HCT116 (cell line): ENCODE measurements around the gene MAGEC1. TPM values are rescaled to one million over a fixed set of nuclear protein-coding genes. Genes with fewer than 3 reads are reported as not detected.

Experiments
- ATAC-seq: fragments of 200-7000 bp; cut with Tn5 transposase; 2 replicates; pipeline ENCODE4 v1.9.1; 2020; ENCODE audit warnings: mild to moderate bottlenecking, moderate library complexity
- BruUV-seq: library from RNA; stranded (reverse); fragments of 400-500 nt; replicated peaks from 2 replicates; lab custom pipeline; 2021; lab: Mats Ljungman, UMichigan
- CTCF ChIA-PET: fragments of 300-600 bp; sonication (Branson Sonifier 250); formaldehyde crosslinking; loops from one replicate; lab custom pipeline; 2021; ENCODE audit warnings: antibody characterized with exemption; lab: Charles Lee
- POLR2A ChIA-PET: fragments of 300-600, 350-600 bp; sonication (Branson Sonifier 250); formaldehyde crosslinking; loops from one replicate; lab custom pipeline; 2021; ENCODE audit warnings: antibody characterized with exemption; lab: Charles Lee
- RAD21 ChIA-PET, 2 experiments: fragments of 300-600 bp; sonication (Branson Sonifier 250); formaldehyde crosslinking; loops; one replicate each; lab custom pipeline; 2023; ENCODE audit warnings: low total read pairs in 2 of 2; ENCODE audit not compliant: uncharacterized antibody in 2 of 2, unreplicated experiment in 2 of 2, low non-redundant PET in 1 of 2; lab: Charles Lee
- DNase-seq: peaks from one replicate; pipeline ENCODE4 v3.0.0-alpha.2; 2010; ENCODE audit warnings: low read depth, low spot score
- H2AFZ ChIP-seq: fragments of 200-600 bp; shearing (Covaris generic), sonication (generic); 2 replicates; pipeline ENCODE4 v1.6.1; 2017; ENCODE audit warnings: low read depth, mixed run types, mixed read lengths, antibody characterized with exemption, low read length; ENCODE audit not compliant: poor library complexity, severe bottlenecking
- H3K27ac ChIP-seq: 2 replicates; pipeline ENCODE4 v1.5.1; 2012; ENCODE audit warnings: low read depth, low read length
- H3K27me3 ChIP-seq: fragments of 200-600 bp; sonication (generic); 2 replicates; pipeline ENCODE4 v1.6.1; 2016; ENCODE audit warnings: mixed run types, low read length, mixed read lengths; ENCODE audit not compliant: insufficient read depth
- H3K36me3 ChIP-seq, 2 experiments: fragments of 200-500 bp in 1 of 2; fragments of 200-600 bp in 1 of 2; sonication (Bioruptor generic) in 1 of 2; sonication (generic) in 1 of 2; 2 replicates each; pipeline versions ENCODE4 v1.5.1 to v1.6.1; 2014 to 2016; ENCODE audit warnings: low read length in 2 of 2, inconsistent platforms in 1 of 2, mixed read lengths in 1 of 2, mixed run types in 1 of 2; ENCODE audit not compliant: insufficient read depth in 2 of 2, control insufficient read depth in 1 of 2
- H3K4me1 ChIP-seq, 2 experiments: fragments of 200-600 bp in 1 of 2; sonication (generic) in 1 of 2; 2 replicates each; pipeline versions ENCODE4 v1.5.1 to v1.6.1; 2012 to 2017; ENCODE audit warnings: low read length in 2 of 2, inconsistent platforms in 1 of 2, mild to moderate bottlenecking in 1 of 2, mixed read lengths in 1 of 2, mixed run types in 1 of 2, moderate library complexity in 1 of 2; ENCODE audit not compliant: insufficient read depth in 2 of 2, control insufficient read depth in 1 of 2
- H3K4me2 ChIP-seq: fragments of 200-600 bp; sonication (generic); 2 replicates; pipeline ENCODE4 v1.6.1; 2017; ENCODE audit warnings: mixed run types, low read length, mixed read lengths
- H3K4me3 ChIP-seq, 2 experiments: fragments of 200-600 bp in 1 of 2; sonication (generic) in 1 of 2; replicated peaks in 1 of 2; 2 replicates each; pipeline ENCODE4 v1.5.1; 2011 to 2016; ENCODE audit warnings: low read length in 2 of 2, control low read depth in 1 of 2, low read depth in 1 of 2, mild to moderate bottlenecking in 1 of 2, mixed read lengths in 1 of 2, mixed run types in 1 of 2
- H3K79me2 ChIP-seq: fragments of 200-600 bp; sonication (generic); 2 replicates; pipeline ENCODE4 v1.6.1; 2017; ENCODE audit warnings: mild to moderate bottlenecking, mixed run types, low read length, moderate library complexity, mixed read lengths; ENCODE audit not compliant: insufficient read depth
- H3K9ac ChIP-seq: fragments of 200-600 bp; sonication (generic); 2 replicates; pipeline ENCODE4 v1.6.1; 2016; ENCODE audit warnings: low read length, mixed read lengths
- H3K9me2 ChIP-seq: fragments of 200-600 bp; sonication (generic), shearing (Covaris generic); 2 replicates; pipeline ENCODE4 v1.6.1; 2017; ENCODE audit warnings: mixed run types, mild to moderate bottlenecking, moderate library complexity; ENCODE audit not compliant: insufficient read depth
- H3K9me3 ChIP-seq, 2 experiments: fragments of 200-500 bp in 1 of 2; fragments of 200-600 bp in 1 of 2; sonication (Bioruptor generic) in 1 of 2; sonication (generic) in 1 of 2; 2 replicates each; pipeline ENCODE4 v1.6.1; 2014 to 2017; ENCODE audit warnings: low read length in 2 of 2, mixed read lengths in 2 of 2, inconsistent platforms in 1 of 2, low read depth in 1 of 2, mild to moderate bottlenecking in 1 of 2, mixed run types in 1 of 2, moderate library complexity in 1 of 2; ENCODE audit not compliant: control insufficient read depth in 1 of 2, insufficient read depth in 1 of 2
- H4K20me1 ChIP-seq: fragments of 200-600 bp; sonication (generic), shearing (Covaris generic); 2 replicates; pipeline ENCODE4 v1.6.1; 2017; ENCODE audit warnings: mixed run types, mild to moderate bottlenecking, moderate library complexity; ENCODE audit not compliant: insufficient read depth
- CBX3 ChIP-seq: IDR thresholded peaks from 2 replicates; pipeline ENCODE4 v1.6.1; 2012; ENCODE audit warnings: low read depth
- CEBPB ChIP-seq: IDR thresholded peaks from 2 replicates; pipeline ENCODE4 v1.6.1; 2012; ENCODE audit warnings: low read depth
- EZH2 ChIP-seq: fragments of 200-600 bp; sonication (generic); IDR thresholded peaks from 2 replicates; pipeline ENCODE4 v1.6.1; 2017; ENCODE audit warnings: antibody characterized with exemption, mixed run types
- POLR2A ChIP-seq: IDR thresholded peaks from 2 replicates; pipeline ENCODE4 v1.7.0; 2011; ENCODE audit warnings: borderline replicate concordance; ENCODE audit not compliant: insufficient read depth, insufficient read length; ENCODE audit errors: extremely low read depth
- POLR2AphosphoS5 ChIP-seq: IDR thresholded peaks from 2 replicates; pipeline ENCODE4 v1.6.1; 2011; ENCODE audit warnings: mild to moderate bottlenecking, low read depth, low read length, moderate library complexity
- RAD21 ChIP-seq: IDR thresholded peaks from 2 replicates; pipeline ENCODE4 v1.6.1; 2012; ENCODE audit warnings: low read depth, mild to moderate bottlenecking
- SP1 ChIP-seq: IDR thresholded peaks from 2 replicates; pipeline ENCODE4 v1.6.1; 2012; ENCODE audit warnings: low read depth
- YY1 ChIP-seq: IDR thresholded peaks from 2 replicates; pipeline ENCODE4 v1.6.1; 2011; ENCODE audit warnings: low read length, low read depth, moderate library complexity, mild to moderate bottlenecking; ENCODE audit not compliant: insufficient replicate concordance; ENCODE audit errors: extremely low read depth
- intact Hi-C: fragments of 100-400 bp; cut with micrococcal nuclease; formaldehyde crosslinking; loops from 2 replicates; pipeline ENCODE4 v1.10.0; 2022
- total RNA-seq: library from RNA; stranded (reverse); gene quantifications from one replicate; pipeline ENCODE4 v1.2.1, GENCODE V29; 2021; ENCODE audit not compliant: unreplicated experiment
- TF ChIP-seq, protein P1 (sequence below): IDR thresholded peaks from 2 replicates; pipeline ENCODE4 v1.6.1; 2011; ENCODE audit warnings: mild to moderate bottlenecking, low read length, moderate library complexity; ENCODE audit not compliant: insufficient replicate concordance; ENCODE audit errors: extremely low read depth
- TF ChIP-seq, protein P2 (sequence below), 3 experiments: fragments of 200-600 bp in 1 of 3; sonication (generic) in 1 of 3; IDR thresholded peaks in 2 of 3; conservative IDR thresholded peaks in 1 of 3; 2 replicates each; pipeline ENCODE4 v1.5.1; 2012 to 2017; ENCODE audit warnings: low read depth in 2 of 3, low read length in 2 of 3, antibody characterized with exemption in 1 of 3, borderline replicate concordance in 1 of 3, control low read depth in 1 of 3, mild to moderate bottlenecking in 1 of 3, mixed read lengths in 1 of 3, mixed run types in 1 of 3, moderate library complexity in 1 of 3; ENCODE audit not compliant: insufficient read depth in 1 of 3
- TF ChIP-seq, protein P3 (sequence below): IDR thresholded peaks from 2 replicates; pipeline ENCODE4 v1.6.1; 2012
- TF ChIP-seq, protein P4 (sequence below): IDR thresholded peaks from 2 replicates; pipeline ENCODE4 v1.6.1; 2012

MAGEC1 gene
- total RNA-seq, 1 experiment from 2014 or later, result not detected

DNA sequence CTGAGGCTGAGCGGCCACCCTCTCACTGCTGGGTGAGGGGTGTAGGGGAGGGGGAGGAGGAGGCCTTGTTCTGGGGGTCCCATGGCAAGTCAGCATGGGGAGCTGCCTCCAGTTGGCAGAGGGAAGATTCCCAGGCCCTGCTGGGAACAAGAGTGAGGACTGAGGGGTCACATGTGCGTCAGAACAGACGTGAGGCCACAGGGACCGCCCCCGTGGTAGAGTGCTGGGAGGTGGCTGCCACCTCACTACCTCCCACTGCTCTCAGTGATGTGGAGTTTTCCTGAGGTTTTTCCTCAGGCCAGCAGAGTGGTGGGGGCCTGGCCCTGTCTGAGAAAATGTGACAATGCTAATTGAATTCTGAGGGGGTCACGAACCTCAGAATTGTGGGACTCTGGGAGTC lies 568 bp downstream of the MAGEC1 start:
- BruUV-seq, result no TSS peak
- no peak overlapping the region for H3K9ac ChIP-seq
- no peak overlapping the region for H3K27ac ChIP-seq
- H3K36me3 ChIP-seq, result no peaks in the 10 kb centered on the region
- H3K4me3 ChIP-seq, result no peak overlapping the region
- ChIA-PET CTCF (no interaction called here), POLR2A (no interaction called here), RAD21 (no interaction called here)
- no peak overlapping the region for H3K4me2 ChIP-seq
- H3K9me2 ChIP-seq, result no peaks in the 10 kb centered on the region
- no peak for DNase-seq
- H3K4me1 ChIP-seq, result no peaks in the 10 kb centered on the region
- no peak for ATAC-seq
- no peaks in the 10 kb centered on the region for H3K9me3 ChIP-seq
- no peaks in the 10 kb centered on the region for H4K20me1 ChIP-seq
- intact Hi-C loops, result no loop called here
- no peak overlapping the region for H2AFZ ChIP-seq
- H3K27me3 ChIP-seq, result no peaks in the 10 kb centered on the region
- TF ChIP-seq, protein P1, sequence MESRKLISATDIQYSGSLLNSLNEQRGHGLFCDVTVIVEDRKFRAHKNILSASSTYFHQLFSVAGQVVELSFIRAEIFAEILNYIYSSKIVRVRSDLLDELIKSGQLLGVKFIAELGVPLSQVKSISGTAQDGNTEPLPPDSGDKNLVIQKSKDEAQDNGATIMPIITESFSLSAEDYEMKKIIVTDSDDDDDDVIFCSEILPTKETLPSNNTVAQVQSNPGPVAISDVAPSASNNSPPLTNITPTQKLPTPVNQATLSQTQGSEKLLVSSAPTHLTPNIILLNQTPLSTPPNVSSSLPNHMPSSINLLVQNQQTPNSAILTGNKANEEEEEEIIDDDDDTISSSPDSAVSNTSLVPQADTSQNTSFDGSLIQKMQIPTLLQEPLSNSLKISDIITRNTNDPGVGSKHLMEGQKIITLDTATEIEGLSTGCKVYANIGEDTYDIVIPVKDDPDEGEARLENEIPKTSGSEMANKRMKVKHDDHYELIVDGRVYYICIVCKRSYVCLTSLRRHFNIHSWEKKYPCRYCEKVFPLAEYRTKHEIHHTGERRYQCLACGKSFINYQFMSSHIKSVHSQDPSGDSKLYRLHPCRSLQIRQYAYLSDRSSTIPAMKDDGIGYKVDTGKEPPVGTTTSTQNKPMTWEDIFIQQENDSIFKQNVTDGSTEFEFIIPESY, result no peak
- TF ChIP-seq CBX3, result no peak
- TF ChIP-seq, protein P2, sequence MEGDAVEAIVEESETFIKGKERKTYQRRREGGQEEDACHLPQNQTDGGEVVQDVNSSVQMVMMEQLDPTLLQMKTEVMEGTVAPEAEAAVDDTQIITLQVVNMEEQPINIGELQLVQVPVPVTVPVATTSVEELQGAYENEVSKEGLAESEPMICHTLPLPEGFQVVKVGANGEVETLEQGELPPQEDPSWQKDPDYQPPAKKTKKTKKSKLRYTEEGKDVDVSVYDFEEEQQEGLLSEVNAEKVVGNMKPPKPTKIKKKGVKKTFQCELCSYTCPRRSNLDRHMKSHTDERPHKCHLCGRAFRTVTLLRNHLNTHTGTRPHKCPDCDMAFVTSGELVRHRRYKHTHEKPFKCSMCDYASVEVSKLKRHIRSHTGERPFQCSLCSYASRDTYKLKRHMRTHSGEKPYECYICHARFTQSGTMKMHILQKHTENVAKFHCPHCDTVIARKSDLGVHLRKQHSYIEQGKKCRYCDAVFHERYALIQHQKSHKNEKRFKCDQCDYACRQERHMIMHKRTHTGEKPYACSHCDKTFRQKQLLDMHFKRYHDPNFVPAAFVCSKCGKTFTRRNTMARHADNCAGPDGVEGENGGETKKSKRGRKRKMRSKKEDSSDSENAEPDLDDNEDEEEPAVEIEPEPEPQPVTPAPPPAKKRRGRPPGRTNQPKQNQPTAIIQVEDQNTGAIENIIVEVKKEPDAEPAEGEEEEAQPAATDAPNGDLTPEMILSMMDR (IDR thresholded peaks at IDR 0.05 in 2 of 3, conservative IDR thresholded peaks at IDR 0.05 in 1 of 3; ENCODE audit: borderline replicate concordance in 1 of 3, insufficient read depth in 1 of 3, low read depth in 2 of 3, low read length in 2 of 3), result no peak
- H3K79me2 ChIP-seq, result no peaks in the 10 kb centered on the region

DNA sequence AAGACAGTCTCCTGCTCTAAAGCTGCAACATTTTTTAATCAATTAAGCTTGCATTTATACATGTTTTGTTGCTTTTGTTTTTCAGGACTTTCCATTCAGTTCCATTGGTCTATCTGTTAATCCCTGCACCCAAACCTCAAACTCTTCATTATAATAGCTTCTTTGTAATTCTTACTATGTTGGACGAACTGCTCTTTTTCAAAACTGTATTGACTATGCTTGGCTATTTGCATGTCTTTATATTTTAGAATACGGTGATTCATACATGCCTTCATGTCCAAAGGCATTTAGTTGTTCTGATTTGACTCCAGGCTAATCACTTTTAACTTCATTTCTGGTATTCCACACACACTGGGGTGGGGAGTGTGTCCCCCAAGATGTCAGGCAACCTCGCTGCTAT lies 14.1 kb downstream of the MAGEC1 start:
- no TSS peak for BruUV-seq
- POLR2A ChIA-PET, result no interaction called here
- no peaks in the 10 kb centered on the region for H3K4me1 ChIP-seq
- TF ChIP-seq, protein P3, sequence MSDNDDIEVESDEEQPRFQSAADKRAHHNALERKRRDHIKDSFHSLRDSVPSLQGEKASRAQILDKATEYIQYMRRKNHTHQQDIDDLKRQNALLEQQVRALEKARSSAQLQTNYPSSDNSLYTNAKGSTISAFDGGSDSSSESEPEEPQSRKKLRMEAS, result no peak
- TF ChIP-seq POLR2AphosphoS5, result no peak
- TF ChIP-seq EZH2, result no peak
- TF ChIP-seq CBX3, result no peak
- TF ChIP-seq CEBPB, result no peak
- no peak for TF ChIP-seq POLR2A
- no peak for TF ChIP-seq SP1
- TF ChIP-seq, protein P1, result no peak
- no peak for TF ChIP-seq RAD21
- no peak for TF ChIP-seq YY1
- TF ChIP-seq, protein P4, sequence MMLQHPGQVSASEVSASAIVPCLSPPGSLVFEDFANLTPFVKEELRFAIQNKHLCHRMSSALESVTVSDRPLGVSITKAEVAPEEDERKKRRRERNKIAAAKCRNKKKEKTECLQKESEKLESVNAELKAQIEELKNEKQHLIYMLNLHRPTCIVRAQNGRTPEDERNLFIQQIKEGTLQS, result no peak

More for the DNA sequence above, 14.1 kb downstream of the MAGEC1 start:
- ATAC-seq, result no peak
- H3K4me2 ChIP-seq, result no peak overlapping the region
- ChIA-PET RAD21 (no interaction called here), CTCF (no interaction called here)
- no peak overlapping the region for H3K4me3 ChIP-seq
- H3K79me2 ChIP-seq, result no peaks in the 10 kb centered on the region
- no peaks in the 10 kb centered on the region for H3K36me3 ChIP-seq
- H3K9me2 ChIP-seq, result no peaks in the 10 kb centered on the region
- H3K9me3 ChIP-seq, result no peaks in the 10 kb centered on the region
- no peak overlapping the region for H3K27ac ChIP-seq
- intact Hi-C loops, result no loop called here
- no peak overlapping the region for H2AFZ ChIP-seq
- no peak overlapping the region for H3K9ac ChIP-seq
- H3K27me3 ChIP-seq, result no peaks in the 10 kb centered on the region
- DNase-seq, result no peak
- H4K20me1 ChIP-seq, result no peaks in the 10 kb centered on the region
